NCI-H1092 (cell line): ENCODE results near the gene OCIAD1.
"Not testable (repeated sequence)": the region's sequence is repeated elsewhere in the genome, so short reads cannot be mapped to it uniquely, and the experiment has no call there.

Source experiments
- DNase-seq: peaks from one replicate; lab custom pipeline; 2025; lab: John Stamatoyannopoulos, UW

OCIAD1 gene

DNA sequence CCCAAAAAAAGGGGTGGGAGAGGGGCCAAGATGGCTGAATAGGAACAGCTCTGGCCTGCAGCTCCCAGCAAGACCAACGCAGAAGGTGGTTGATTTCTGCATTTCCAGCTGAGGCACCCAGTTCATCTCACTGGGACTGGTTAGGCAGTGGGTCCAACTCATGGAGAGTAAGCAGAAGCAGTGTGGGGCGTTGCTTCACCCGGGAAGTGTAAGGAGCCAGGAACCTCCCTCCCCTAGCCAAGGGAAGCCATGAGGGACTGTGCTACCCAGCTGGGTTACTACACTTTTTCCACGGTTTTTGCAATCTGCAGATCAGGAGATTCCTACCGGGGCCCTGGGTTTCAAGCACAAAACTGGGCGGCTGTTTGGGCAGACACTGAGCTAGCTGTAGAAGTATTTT is 13.9 kb upstream of the OCIAD1 start:
- DNase-seq, result no peak

DNA sequence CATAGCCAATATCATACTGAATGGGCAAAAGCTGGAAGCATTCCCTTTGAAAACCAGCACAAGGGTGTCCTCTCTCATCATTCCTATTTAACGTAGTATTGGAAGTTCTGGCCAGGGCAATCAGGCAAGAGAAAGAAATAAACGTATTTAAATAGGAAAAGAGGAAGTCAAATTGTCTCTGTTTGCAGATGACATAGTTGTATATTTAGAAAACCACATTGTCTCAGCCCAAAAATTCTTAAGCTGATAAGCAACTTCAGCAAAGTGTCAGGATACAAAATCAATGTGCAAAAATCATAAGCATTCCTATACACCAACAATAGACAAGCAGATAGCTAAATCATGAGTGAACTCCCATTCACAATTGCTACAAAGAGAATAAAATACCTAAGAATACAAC is 9.5 kb upstream of the OCIAD1 start:
- not testable (repeated sequence) for DNase-seq

- DNase-seq, result no peak
These were observed 3.3 kb upstream of the OCIAD1 start for GRCh38 chr4:48827622-48828021.

- DNase-seq, result no peak
These were observed 693 bp downstream of the OCIAD1 start for GRCh38 chr4:48831532-48832030.

GRCh38 chr4:48832571-48832970 is 1.7 kb downstream of the OCIAD1 start:
- no peak for DNase-seq

- DNase-seq, result no peak
These were observed 5.8 kb downstream of the OCIAD1 start for GRCh38 chr4:48836658-48837057.

GRCh38 chr4:48841045-48841827 is 10.3 kb downstream of the OCIAD1 start:
- DNase-seq, result no peak

GRCh38 chr4:48844843-48845242 is 14.0 kb downstream of the OCIAD1 start:
- DNase-seq, result no peak

DNA sequence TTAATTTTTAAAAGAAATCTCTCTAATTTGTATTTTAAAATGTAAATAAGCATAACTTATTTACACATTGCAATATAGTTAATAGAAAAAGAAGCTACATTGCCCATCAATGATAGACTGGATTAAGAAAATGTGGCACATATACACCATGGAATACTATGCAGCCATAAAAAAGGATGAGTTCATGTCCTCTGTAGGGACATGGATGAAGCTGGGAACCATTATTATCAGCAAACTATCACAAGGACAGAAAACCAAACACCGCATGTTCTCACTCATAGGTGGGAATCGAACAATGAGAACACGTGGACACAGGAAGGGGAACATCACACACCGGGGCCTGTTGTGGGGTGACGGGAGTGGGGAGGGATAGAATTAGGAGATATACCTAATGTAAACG is 17.9 kb downstream of the OCIAD1 start:
- DNase-seq, result not testable (repeated sequence)

GRCh38 chr4:48851651-48852050 is 20.8 kb downstream of the OCIAD1 start:
- DNase-seq, result no peak

DNA sequence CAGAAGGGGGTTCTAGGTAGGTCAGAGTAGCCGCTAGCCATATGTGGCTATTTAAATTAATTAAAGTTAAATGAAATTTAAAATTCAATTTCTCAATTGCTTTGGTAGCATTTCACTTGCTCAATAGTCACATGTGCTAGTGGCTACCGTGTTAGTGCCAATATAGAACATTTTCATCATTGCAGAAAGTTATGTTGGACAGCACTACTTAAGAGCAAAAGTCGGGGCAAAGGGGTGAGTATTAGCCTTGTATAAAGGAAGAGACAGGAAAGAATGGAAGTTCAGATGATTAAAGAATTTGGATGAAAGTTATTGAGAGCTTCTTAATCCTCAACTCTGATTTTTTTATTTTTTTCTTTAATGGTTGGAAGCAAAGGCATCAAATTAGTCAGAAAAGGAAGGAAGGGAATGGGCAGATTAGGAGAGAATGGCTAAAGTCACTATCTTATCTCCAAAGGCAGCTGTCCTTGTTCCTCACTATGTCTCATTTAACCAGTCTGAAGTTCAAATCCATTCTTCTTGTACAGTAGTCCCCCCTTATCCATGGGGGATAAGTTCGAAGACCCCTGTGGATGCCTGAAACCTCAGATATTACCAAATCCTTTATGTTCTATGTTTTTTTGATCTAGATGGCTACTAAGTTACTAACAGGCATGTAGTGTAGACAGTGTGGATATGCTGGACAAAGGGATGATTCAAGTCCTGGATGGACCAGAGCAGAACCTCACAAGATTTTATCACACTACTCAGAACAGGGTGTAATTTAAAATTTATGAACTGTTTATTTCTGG is 22.9 kb downstream of the OCIAD1 start:
- no peak for DNase-seq

- DNase-seq, result no peak
These were observed 23.5 kb downstream of the OCIAD1 start for GRCh38 chr4:48854395-48854683.

- DNase-seq, result no peak
These were observed 24.1 kb downstream of the OCIAD1 start for GRCh38 chr4:48854982-48855381.

GRCh38 chr4:48858130-48858529 is 27.2 kb downstream of the OCIAD1 start:
- no peak for DNase-seq

GRCh38 chr4:48862038-48862437 is 31.1 kb downstream of the OCIAD1 start:
- no peak for DNase-seq

- no peak for DNase-seq
These were observed 31.8 kb downstream of the OCIAD1 start for GRCh38 chr4:48862661-48863060.

DNA sequence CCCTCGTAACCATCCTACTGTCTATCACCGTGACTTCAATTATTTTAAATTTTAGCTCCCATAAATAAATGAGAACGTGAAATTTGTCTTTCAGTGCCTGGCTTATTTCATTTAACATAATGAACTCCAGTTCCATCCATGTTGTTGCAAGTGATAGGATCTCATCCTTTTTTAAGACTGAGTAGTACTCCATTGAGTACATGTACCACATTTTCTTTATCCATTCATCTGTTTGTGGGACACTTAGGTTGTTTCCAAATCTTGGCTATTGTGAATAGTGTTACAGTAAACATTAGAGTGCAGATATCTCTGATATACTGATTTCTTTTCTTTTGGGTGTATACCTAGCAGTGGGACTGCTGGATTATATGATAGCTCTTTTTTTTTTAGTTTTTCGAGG is 32.8 kb downstream of the OCIAD1 start:
- DNase-seq, result no peak

DNA sequence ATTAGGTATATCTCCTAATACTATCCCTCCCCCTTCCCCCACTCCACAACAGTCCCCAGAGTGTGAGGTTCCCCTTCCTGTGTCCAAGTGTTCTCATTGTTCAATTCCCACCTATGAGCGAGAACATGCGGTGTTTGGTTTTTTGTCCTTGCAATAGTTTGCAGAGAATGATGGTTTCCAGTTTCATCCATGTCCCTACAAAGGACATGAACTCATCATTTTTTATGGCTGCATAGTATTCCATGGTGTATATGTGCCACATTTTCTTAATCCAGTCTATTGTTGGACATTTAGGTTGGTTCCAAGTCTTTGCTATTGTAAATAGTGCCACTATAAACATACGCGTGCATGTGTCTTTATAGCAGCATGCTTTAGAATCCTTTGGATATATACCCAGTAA is 33.8 kb downstream of the OCIAD1 start:
- DNase-seq, result not testable (repeated sequence)

GRCh38 chr4:48877827-48878535 is 47.1 kb downstream of the OCIAD1 start:
- DNase-seq, result no peak

GRCh38 chr4:48879561-48880442 is 48.9 kb downstream of the OCIAD1 start:
- no peak for DNase-seq

DNA sequence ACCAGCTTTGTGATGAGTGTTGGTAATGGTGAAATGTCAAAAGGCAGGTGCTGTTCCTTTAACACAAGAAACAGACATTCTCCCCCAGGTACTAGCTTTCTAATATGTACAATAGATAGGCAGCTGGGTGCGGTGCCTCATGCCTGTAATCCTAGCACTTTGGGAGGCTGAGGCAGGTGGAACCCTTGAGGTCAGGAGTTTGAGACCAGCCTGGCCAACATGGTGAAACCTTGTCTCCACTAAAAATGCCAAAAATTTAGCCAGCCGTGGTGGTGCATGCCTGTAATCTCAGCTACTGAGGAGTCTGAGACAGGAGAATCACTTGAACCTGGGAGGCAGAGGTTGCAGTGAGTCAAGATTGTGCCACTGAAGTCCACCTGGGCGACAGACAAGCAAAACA is 50.8 kb downstream of the OCIAD1 start:
- DNase-seq, result not testable (repeated sequence)

- DNase-seq, result not testable (repeated sequence)
These were observed 58.9 kb downstream of the OCIAD1 start for GRCh38 chr4:48889750-48890149.
